BLaER1 (cell line): ENCODE data around the gene TCF12.

ENCODE experiments used
- H3K27ac ChIP-seq: shearing (Covaris generic); formaldehyde crosslinking; 2 replicates; pipeline ENCODE4 v1.8.1; 2022
- H3K27me3 ChIP-seq: shearing (Covaris generic); formaldehyde crosslinking; 2 replicates; pipeline ENCODE4 v1.8.1; 2022
- H3K36me3 ChIP-seq: shearing (Covaris generic); formaldehyde crosslinking; 2 replicates; pipeline ENCODE4 v1.8.1; 2022
- H3K4me1 ChIP-seq: shearing (Covaris generic); formaldehyde crosslinking; 2 replicates; pipeline ENCODE4 v1.8.1; 2022
- H3K4me2 ChIP-seq: shearing (Covaris generic); formaldehyde crosslinking; 2 replicates; pipeline ENCODE4 v1.8.1; 2022
- H3K4me3 ChIP-seq: shearing (Covaris generic); formaldehyde crosslinking; 2 replicates; pipeline ENCODE4 v1.8.1; 2022
- H3K9ac ChIP-seq: shearing (Covaris generic); formaldehyde crosslinking; 2 replicates; pipeline ENCODE4 v1.8.1; 2022
- H3K9me3 ChIP-seq: shearing (Covaris generic); formaldehyde crosslinking; 2 replicates; pipeline ENCODE4 v1.8.1; 2022
- H4K20me1 ChIP-seq: shearing (Covaris generic); formaldehyde crosslinking; 2 replicates; pipeline ENCODE4 v1.8.1; 2022
- Cebpa-rat ChIP-seq: shearing (Covaris generic); IDR thresholded peaks from 2 replicates; pipeline ENCODE4 v1.8.1; 2022

The TCF12 gene

GRCh38 chr15:57102858-57103257 is 184.4 kb downstream of the TCF12 start:
- H4K20me1 ChIP-seq, result no peaks in the 10 kb centered on the region
- H3K27ac ChIP-seq, result no peak overlapping the region
- no peak for TF ChIP-seq Cebpa-rat
- H3K36me3 ChIP-seq, result peaks cover 43% of the 10 kb centered on the region
- H3K4me3 ChIP-seq, result no peak overlapping the region
- H3K4me1 ChIP-seq, result peaks cover 24% of the 10 kb centered on the region
- no peaks in the 10 kb centered on the region for H3K27me3 ChIP-seq
- H3K4me2 ChIP-seq, result no peak overlapping the region
- H3K9me3 ChIP-seq, result peaks cover 39% of the 10 kb centered on the region
- no peak overlapping the region for H3K9ac ChIP-seq

GRCh38 chr15:57108296-57108695 is 189.9 kb downstream of the TCF12 start:
- H3K36me3 ChIP-seq, result peaks cover 42% of the 10 kb centered on the region
- H4K20me1 ChIP-seq, result no peaks in the 10 kb centered on the region
- peaks cover 38% of the 10 kb centered on the region for H3K4me1 ChIP-seq
- H3K27me3 ChIP-seq, result no peaks in the 10 kb centered on the region
- H3K27ac ChIP-seq, result peak overlapping the region; percentile 68
- peaks cover 35% of the 10 kb centered on the region for H3K9me3 ChIP-seq
- H3K9ac ChIP-seq, result no peak overlapping the region
- TF ChIP-seq Cebpa-rat, result no peak
- no peak overlapping the region for H3K4me3 ChIP-seq
- peak overlapping the region; percentile 54 for H3K4me2 ChIP-seq

- no peak for TF ChIP-seq Cebpa-rat
- Histone ChIP-seq H3K4me1 (peaks cover 38% of the 10 kb centered on the region), H4K20me1 (no peaks in the 10 kb centered on the region), H3K9me3 (peaks cover 35% of the 10 kb centered on the region), H3K4me3 (no peak overlapping the region), H3K27ac (no peak overlapping the region), H3K36me3 (peaks cover 42% of the 10 kb centered on the region), H3K4me2 (peak overlapping the region; percentile 54), H3K27me3 (no peaks in the 10 kb centered on the region), H3K9ac (no peak overlapping the region)
These were observed 190.6 kb downstream of the TCF12 start for GRCh38 chr15:57109005-57109404.

- no peak overlapping the region for H3K27ac ChIP-seq
These were observed 192.6 kb downstream of the TCF12 start for GRCh38 chr15:57111002-57111401.

GRCh38 chr15:57112178-57112577 is 193.7 kb downstream of the TCF12 start:
- H3K9me3 ChIP-seq, result peaks cover 5% of the 10 kb centered on the region; the same call in 1 of the 2 replicates
- no peak overlapping the region for H3K4me2 ChIP-seq
- H3K27ac ChIP-seq, result no peak overlapping the region
- no peak overlapping the region for H3K4me3 ChIP-seq
- no peak overlapping the region for H3K9ac ChIP-seq
- no peak for TF ChIP-seq Cebpa-rat
- H3K36me3 ChIP-seq, result peaks cover 13% of the 10 kb centered on the region; the same call in 1 of the 2 replicates
- peaks cover 44% of the 10 kb centered on the region for H3K4me1 ChIP-seq
- no peaks in the 10 kb centered on the region for H4K20me1 ChIP-seq
- H3K27me3 ChIP-seq, result no peaks in the 10 kb centered on the region

More at GRCh38 chr15:57111002-57111401, 192.6 kb downstream of the TCF12 start:
- Histone ChIP-seq H4K20me1 (no peaks in the 10 kb centered on the region), H3K36me3 (peaks cover 25% of the 10 kb centered on the region), H3K27me3 (no peaks in the 10 kb centered on the region), H3K9ac (no peak overlapping the region), H3K4me1 (peaks cover 38% of the 10 kb centered on the region), H3K4me2 (peak overlapping the region; percentile 28), H3K9me3 (peaks cover 17% of the 10 kb centered on the region), H3K4me3 (no peak overlapping the region)
- no peak for TF ChIP-seq Cebpa-rat

- TF ChIP-seq Cebpa-rat, result no peak
- H3K4me2 ChIP-seq, result no peak overlapping the region
- H3K36me3 ChIP-seq, result peaks cover 11% of the 10 kb centered on the region; the same call in 1 of the 2 replicates
- no peaks in the 10 kb centered on the region for H3K9me3 ChIP-seq
- H4K20me1 ChIP-seq, result no peaks in the 10 kb centered on the region; the same call in 1 of the 2 replicates
- no peak overlapping the region for H3K4me3 ChIP-seq
- H3K27ac ChIP-seq, result no peak overlapping the region
- peaks cover 45% of the 10 kb centered on the region for H3K4me1 ChIP-seq
- H3K27me3 ChIP-seq, result no peaks in the 10 kb centered on the region
- no peak overlapping the region for H3K9ac ChIP-seq
These were observed 195.6 kb downstream of the TCF12 start for GRCh38 chr15:57114070-57114469.

- Histone ChIP-seq H3K36me3 (peaks cover 13% of the 10 kb centered on the region; the same call in 1 of the 2 replicates), H3K9ac (peak overlapping the region; percentile 46; the same call in 1 of the 2 replicates), H3K4me3 (no peak overlapping the region), H3K9me3 (no peaks in the 10 kb centered on the region), H3K27ac (peak overlapping the region; percentile 33), H3K4me1 (peaks cover 28% of the 10 kb centered on the region), H3K27me3 (no peaks in the 10 kb centered on the region), H3K4me2 (peak overlapping the region; percentile 46), H4K20me1 (no peaks in the 10 kb centered on the region; the same call in 1 of the 2 replicates)
- no peak for TF ChIP-seq Cebpa-rat
These were observed 199.8 kb downstream of the TCF12 start for GRCh38 chr15:57118013-57118799.

- no peak overlapping the region for H3K9ac ChIP-seq
- H3K36me3 ChIP-seq, result peaks cover 45% of the 10 kb centered on the region
- 0 out of 2 replicates have a peak, but pooled peaks cover 5% of the 10 kb centered on the region for H3K9me3 ChIP-seq
- H3K4me3 ChIP-seq, result no peak overlapping the region
- peaks cover 21% of the 10 kb centered on the region for H3K4me1 ChIP-seq
- H3K27me3 ChIP-seq, result no peaks in the 10 kb centered on the region
- no peak for TF ChIP-seq Cebpa-rat
- H3K27ac ChIP-seq, result no peak overlapping the region
- no peaks in the 10 kb centered on the region; the same call in 1 of the 2 replicates for H4K20me1 ChIP-seq
- no peak overlapping the region for H3K4me2 ChIP-seq
These were observed 203.8 kb downstream of the TCF12 start for GRCh38 chr15:57122080-57122840.

GRCh38 chr15:57124036-57124435 is 205.6 kb downstream of the TCF12 start:
- Histone ChIP-seq H3K27ac (no peak overlapping the region), H4K20me1 (no peaks in the 10 kb centered on the region), H3K4me1 (peaks cover 4% of the 10 kb centered on the region), H3K9ac (no peak overlapping the region), H3K9me3 (0 out of 2 replicates have a peak, but pooled peaks cover 5% of the 10 kb centered on the region), H3K4me2 (no peak overlapping the region), H3K36me3 (peaks cover 54% of the 10 kb centered on the region), H3K27me3 (no peaks in the 10 kb centered on the region), H3K4me3 (no peak overlapping the region)
- TF ChIP-seq Cebpa-rat, result no peak

GRCh38 chr15:57129064-57129463 is 210.6 kb downstream of the TCF12 start:
- TF ChIP-seq Cebpa-rat, result no peak
- no peak overlapping the region for H3K9ac ChIP-seq
- peaks cover 26% of the 10 kb centered on the region for H3K4me1 ChIP-seq
- no peak overlapping the region for H3K27ac ChIP-seq
- H3K9me3 ChIP-seq, result no peaks in the 10 kb centered on the region
- no peak overlapping the region for H3K4me3 ChIP-seq
- H3K4me2 ChIP-seq, result no peak overlapping the region
- H4K20me1 ChIP-seq, result no peaks in the 10 kb centered on the region
- peaks cover 45% of the 10 kb centered on the region for H3K36me3 ChIP-seq
- no peaks in the 10 kb centered on the region for H3K27me3 ChIP-seq
